HCT116 (cell line): Measurements from ENCODE around the gene IMPG2.

ENCODE experiments used
- EZH2 ChIP-seq: fragments of 200-600 bp; sonication (generic); IDR thresholded peaks from 2 replicates; pipeline ENCODE4 v1.6.1; 2017; ENCODE audit warnings: antibody characterized with exemption, mixed run types
- EZH2phosphoT487 ChIP-seq: fragments of 200-600 bp; IDR thresholded peaks from 2 replicates; pipeline ENCODE4 v1.6.1; 2018; ENCODE audit warnings: antibody characterized with exemption, borderline replicate concordance
- POLR2A ChIP-seq: IDR thresholded peaks from 2 replicates; pipeline ENCODE4 v1.7.0; 2011; ENCODE audit warnings: borderline replicate concordance; ENCODE audit not compliant: insufficient read depth, insufficient read length; ENCODE audit errors: extremely low read depth
- POLR2AphosphoS5 ChIP-seq: IDR thresholded peaks from 2 replicates; pipeline ENCODE4 v1.6.1; 2011; ENCODE audit warnings: mild to moderate bottlenecking, low read depth, low read length, moderate library complexity
- RAD21 ChIP-seq: IDR thresholded peaks from 2 replicates; pipeline ENCODE4 v1.6.1; 2012; ENCODE audit warnings: low read depth, mild to moderate bottlenecking
- SIN3A ChIP-seq: IDR thresholded peaks from 2 replicates; pipeline ENCODE4 v1.6.1; 2012; ENCODE audit warnings: low read depth
- TCF7L2 ChIP-seq: IDR thresholded peaks from 2 replicates; pipeline ENCODE4 v1.7.0; 2011; ENCODE audit warnings: borderline replicate concordance, inconsistent platforms; ENCODE audit not compliant: insufficient read depth, insufficient read length; ENCODE audit errors: extremely low read depth
- ZFX ChIP-seq: fragments of 450-650 bp; IDR thresholded peaks from 2 replicates; pipeline ENCODE4 v1.6.1; 2017
- ZNF274 ChIP-seq: fragments of 200-500 bp; sonication (Bioruptor generic); IDR thresholded peaks from 2 replicates; pipeline ENCODE4 v1.6.1; 2014; ENCODE audit warnings: mild to moderate bottlenecking, low read depth, low read length, inconsistent platforms
- TF ChIP-seq, protein P1 (sequence below), 3 experiments: fragments of 200-600 bp in 1 of 3; sonication (generic) in 1 of 3; IDR thresholded peaks in 2 of 3; conservative IDR thresholded peaks in 1 of 3; 2 replicates each; pipeline ENCODE4 v1.5.1; 2012 to 2017; ENCODE audit warnings: low read depth in 2 of 3, low read length in 2 of 3, antibody characterized with exemption in 1 of 3, borderline replicate concordance in 1 of 3, control low read depth in 1 of 3, mild to moderate bottlenecking in 1 of 3, mixed read lengths in 1 of 3, mixed run types in 1 of 3, moderate library complexity in 1 of 3; ENCODE audit not compliant: insufficient read depth in 1 of 3
- TF ChIP-seq, protein P2 (sequence below): IDR thresholded peaks from 2 replicates; pipeline ENCODE4 v1.6.1; 2012
- TF ChIP-seq, protein P3 (sequence below): IDR thresholded peaks from 2 replicates; pipeline ENCODE4 v1.6.1; 2012; ENCODE audit warnings: low read depth
- TF ChIP-seq, protein P4 (sequence below): IDR thresholded peaks from 2 replicates; pipeline ENCODE4 v1.6.1; 2012

DNA sequence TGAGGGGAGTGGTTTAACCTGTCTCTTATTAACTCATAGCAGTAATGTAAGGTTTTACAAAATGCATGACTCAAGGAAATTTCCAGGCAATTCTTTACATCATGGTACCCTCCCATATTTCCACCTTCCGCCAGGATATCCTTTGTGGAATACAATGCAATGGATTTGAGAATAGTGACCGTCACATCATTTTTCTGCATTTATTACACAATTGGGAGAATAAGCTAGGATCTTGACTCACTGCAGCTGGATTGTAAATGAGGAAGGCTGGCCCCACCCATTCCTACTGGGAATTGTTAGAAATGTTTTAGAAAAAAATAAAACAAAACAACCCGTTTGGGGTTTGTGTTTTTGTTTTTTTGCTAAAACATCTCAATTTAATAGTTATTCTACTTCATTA, 97.4 kb downstream of the IMPG2 start:
- TF ChIP-seq EZH2phosphoT487 (no peak), EZH2 (no peak), POLR2A (no peak), SIN3A (no peak), ZFX (no peak), POLR2AphosphoS5 (no peak), ZNF274 (no peak), RAD21 (no peak), TCF7L2 (no peak)
- TF ChIP-seq, protein P1, sequence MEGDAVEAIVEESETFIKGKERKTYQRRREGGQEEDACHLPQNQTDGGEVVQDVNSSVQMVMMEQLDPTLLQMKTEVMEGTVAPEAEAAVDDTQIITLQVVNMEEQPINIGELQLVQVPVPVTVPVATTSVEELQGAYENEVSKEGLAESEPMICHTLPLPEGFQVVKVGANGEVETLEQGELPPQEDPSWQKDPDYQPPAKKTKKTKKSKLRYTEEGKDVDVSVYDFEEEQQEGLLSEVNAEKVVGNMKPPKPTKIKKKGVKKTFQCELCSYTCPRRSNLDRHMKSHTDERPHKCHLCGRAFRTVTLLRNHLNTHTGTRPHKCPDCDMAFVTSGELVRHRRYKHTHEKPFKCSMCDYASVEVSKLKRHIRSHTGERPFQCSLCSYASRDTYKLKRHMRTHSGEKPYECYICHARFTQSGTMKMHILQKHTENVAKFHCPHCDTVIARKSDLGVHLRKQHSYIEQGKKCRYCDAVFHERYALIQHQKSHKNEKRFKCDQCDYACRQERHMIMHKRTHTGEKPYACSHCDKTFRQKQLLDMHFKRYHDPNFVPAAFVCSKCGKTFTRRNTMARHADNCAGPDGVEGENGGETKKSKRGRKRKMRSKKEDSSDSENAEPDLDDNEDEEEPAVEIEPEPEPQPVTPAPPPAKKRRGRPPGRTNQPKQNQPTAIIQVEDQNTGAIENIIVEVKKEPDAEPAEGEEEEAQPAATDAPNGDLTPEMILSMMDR (IDR thresholded peaks at IDR 0.05 in 2 of 3, conservative IDR thresholded peaks at IDR 0.05 in 1 of 3; ENCODE audit: borderline replicate concordance in 1 of 3, insufficient read depth in 1 of 3, low read depth in 2 of 3, low read length in 2 of 3) = no peak
- TF ChIP-seq, protein P2, sequence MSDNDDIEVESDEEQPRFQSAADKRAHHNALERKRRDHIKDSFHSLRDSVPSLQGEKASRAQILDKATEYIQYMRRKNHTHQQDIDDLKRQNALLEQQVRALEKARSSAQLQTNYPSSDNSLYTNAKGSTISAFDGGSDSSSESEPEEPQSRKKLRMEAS = no peak
- TF ChIP-seq, protein P3, sequence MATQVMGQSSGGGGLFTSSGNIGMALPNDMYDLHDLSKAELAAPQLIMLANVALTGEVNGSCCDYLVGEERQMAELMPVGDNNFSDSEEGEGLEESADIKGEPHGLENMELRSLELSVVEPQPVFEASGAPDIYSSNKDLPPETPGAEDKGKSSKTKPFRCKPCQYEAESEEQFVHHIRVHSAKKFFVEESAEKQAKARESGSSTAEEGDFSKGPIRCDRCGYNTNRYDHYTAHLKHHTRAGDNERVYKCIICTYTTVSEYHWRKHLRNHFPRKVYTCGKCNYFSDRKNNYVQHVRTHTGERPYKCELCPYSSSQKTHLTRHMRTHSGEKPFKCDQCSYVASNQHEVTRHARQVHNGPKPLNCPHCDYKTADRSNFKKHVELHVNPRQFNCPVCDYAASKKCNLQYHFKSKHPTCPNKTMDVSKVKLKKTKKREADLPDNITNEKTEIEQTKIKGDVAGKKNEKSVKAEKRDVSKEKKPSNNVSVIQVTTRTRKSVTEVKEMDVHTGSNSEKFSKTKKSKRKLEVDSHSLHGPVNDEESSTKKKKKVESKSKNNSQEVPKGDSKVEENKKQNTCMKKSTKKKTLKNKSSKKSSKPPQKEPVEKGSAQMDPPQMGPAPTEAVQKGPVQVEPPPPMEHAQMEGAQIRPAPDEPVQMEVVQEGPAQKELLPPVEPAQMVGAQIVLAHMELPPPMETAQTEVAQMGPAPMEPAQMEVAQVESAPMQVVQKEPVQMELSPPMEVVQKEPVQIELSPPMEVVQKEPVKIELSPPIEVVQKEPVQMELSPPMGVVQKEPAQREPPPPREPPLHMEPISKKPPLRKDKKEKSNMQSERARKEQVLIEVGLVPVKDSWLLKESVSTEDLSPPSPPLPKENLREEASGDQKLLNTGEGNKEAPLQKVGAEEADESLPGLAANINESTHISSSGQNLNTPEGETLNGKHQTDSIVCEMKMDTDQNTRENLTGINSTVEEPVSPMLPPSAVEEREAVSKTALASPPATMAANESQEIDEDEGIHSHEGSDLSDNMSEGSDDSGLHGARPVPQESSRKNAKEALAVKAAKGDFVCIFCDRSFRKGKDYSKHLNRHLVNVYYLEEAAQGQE = no peak
- TF ChIP-seq, protein P4, sequence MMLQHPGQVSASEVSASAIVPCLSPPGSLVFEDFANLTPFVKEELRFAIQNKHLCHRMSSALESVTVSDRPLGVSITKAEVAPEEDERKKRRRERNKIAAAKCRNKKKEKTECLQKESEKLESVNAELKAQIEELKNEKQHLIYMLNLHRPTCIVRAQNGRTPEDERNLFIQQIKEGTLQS = no peak
